NCI-H1694 treated with DMSO at 0.1 percent for 48 hours (cell line): Measurements from ENCODE around the gene FNBP1.

ENCODE experiments used
- DNase-seq: peaks from one replicate; lab custom pipeline; 2025; lab: John Stamatoyannopoulos, UW

The FNBP1 gene

GRCh38 chr9:130045725-130046450 lies 2.9 kb upstream of the FNBP1 start:
- DNase-seq: no peak

GRCh38 chr9:130043654-130044623 lies 950 bp upstream of the FNBP1 start:
- no peak for DNase-seq

- no peak for DNase-seq
Measured at GRCh38 chr9:130042406-130042884, 544 bp downstream of the FNBP1 start.

GRCh38 chr9:130041648-130042405 lies 1.2 kb downstream of the FNBP1 start:
- DNase-seq: no peak

- DNase-seq: no peak
Measured at GRCh38 chr9:130040984-130041647, 1.9 kb downstream of the FNBP1 start.

GRCh38 chr9:130039528-130040147 lies 3.4 kb downstream of the FNBP1 start:
- DNase-seq: no peak

- no peak for DNase-seq
Measured at GRCh38 chr9:130036099-130036498, 6.9 kb downstream of the FNBP1 start.

GRCh38 chr9:130034570-130034969 lies 8.4 kb downstream of the FNBP1 start:
- DNase-seq: no peak

GRCh38 chr9:130030651-130031127 lies 12.3 kb downstream of the FNBP1 start:
- no peak for DNase-seq

- DNase-seq: no peak
Measured at GRCh38 chr9:130029223-130029973, 13.6 kb downstream of the FNBP1 start.

GRCh38 chr9:130028493-130029222 lies 14.3 kb downstream of the FNBP1 start:
- DNase-seq: no peak

- no peak for DNase-seq
Measured at GRCh38 chr9:130027533-130028365, 15.2 kb downstream of the FNBP1 start.

GRCh38 chr9:130026583-130027340 lies 16.2 kb downstream of the FNBP1 start:
- DNase-seq: no peak

GRCh38 chr9:130024597-130024994 lies 18.4 kb downstream of the FNBP1 start:
- no peak for DNase-seq

GRCh38 chr9:130023994-130024596 lies 18.9 kb downstream of the FNBP1 start:
- no peak for DNase-seq

GRCh38 chr9:130023144-130023787 lies 19.7 kb downstream of the FNBP1 start:
- no peak for DNase-seq

- DNase-seq: no peak
Measured at GRCh38 chr9:130022566-130023143, 20.3 kb downstream of the FNBP1 start.
